NCI-H1694 (cell line): Measurements from ENCODE around the gene PWWP2A.
"Not testable (repeated sequence)": the region's sequence is repeated elsewhere in the genome, so short reads cannot be mapped to it uniquely, and the experiment has no call there.

ENCODE experiments used
- DNase-seq: peaks from one replicate; lab custom pipeline; 2025; lab: John Stamatoyannopoulos, UW

The PWWP2A gene, protein sequence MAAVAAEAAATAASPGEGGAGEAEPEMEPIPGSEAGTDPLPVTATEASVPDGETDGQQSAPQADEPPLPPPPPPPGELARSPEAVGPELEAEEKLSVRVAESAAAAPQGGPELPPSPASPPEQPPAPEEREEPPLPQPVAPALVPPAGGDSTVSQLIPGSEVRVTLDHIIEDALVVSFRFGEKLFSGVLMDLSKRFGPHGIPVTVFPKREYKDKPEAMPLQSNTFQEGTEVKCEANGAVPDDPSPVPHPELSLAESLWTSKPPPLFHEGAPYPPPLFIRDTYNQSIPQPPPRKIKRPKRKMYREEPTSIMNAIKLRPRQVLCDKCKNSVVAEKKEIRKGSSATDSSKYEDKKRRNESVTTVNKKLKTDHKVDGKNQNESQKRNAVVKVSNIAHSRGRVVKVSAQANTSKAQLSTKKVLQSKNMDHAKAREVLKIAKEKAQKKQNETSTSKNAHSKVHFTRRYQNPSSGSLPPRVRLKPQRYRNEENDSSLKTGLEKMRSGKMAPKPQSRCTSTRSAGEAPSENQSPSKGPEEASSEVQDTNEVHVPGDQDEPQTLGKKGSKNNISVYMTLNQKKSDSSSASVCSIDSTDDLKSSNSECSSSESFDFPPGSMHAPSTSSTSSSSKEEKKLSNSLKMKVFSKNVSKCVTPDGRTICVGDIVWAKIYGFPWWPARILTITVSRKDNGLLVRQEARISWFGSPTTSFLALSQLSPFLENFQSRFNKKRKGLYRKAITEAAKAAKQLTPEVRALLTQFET

GRCh38 chr5:160119142-160119904, at the start of gene PWWP2A:
PWWP2A (minus strand) TSS chr5:160119450; CDS start chr5:160119388, 62 bp downstream.
- DNase-seq = peak; percentile 99

DNA sequence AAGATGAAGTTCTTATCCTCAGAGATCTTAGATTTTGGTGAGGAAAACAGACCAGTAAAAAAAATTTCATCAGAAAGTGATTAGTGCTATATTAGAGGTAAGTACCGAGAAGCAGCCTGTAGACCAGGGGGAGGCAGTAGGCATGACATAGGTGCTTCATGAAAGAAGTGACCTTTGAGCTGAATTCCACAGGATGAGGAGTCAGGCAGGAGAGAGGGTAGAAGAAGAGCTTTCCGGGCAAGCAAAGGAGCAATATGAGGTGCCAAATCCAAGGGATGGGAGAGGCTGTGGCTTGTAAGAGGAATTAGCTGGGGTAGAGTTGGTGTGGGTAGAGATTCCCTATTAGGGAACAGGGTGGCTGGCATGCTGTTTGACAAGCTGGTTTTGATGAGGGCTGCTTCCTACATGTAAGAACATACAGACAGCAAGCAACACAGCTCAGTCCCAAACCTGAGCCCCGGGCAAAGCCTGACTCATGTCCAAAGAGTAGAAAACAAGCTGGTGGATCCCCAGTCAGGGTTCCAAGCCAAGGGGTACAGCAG, 48.4 kb upstream of the PWWP2A start:
- no peak for DNase-seq

- DNase-seq = no peak
Observed at GRCh38 chr5:160166973-160167623, 47.8 kb upstream of the PWWP2A start.

DNA sequence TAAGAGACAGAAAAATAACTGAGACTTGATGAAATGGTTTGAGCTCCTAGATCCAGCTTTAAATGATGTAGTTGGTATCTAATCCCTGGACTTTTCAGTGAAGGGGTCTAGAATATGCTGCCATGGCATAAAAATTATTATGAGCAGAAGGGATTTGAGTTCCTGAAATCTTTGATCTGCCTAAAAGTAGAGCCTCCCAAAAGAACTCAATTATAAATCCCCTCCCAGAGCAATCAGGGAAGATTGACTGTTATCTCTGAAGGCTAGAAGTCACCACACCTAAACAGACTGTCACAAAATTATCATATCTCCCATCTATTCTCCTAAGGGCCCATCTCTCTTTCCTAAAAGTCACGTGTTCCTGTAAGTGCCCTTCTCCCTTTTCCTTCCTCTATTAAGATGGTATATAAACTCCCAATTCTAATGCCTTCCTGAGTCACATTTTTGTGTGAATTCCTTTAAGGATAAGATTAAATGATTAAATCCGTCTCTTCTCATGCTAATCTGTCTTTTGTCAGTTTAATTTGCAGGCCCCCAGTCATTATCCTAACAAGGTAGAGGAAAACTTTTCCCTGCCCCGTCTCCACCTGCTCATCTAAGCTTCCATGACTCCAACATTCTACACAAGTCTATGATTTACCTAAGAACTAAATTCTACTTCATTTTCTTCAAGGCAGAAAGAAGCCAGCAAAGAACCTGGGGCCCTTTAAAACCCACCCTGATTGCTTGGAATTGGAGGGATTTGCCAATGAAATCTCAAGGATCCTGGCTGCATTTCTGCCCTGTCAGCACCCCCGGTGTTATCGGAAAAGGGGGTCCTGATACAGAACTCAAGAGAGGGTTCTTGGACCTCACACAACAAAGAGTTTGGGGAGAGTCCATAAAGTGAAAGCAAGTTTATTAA, 47.1 kb upstream of the PWWP2A start:
- DNase-seq = no peak

- peak; percentile 79 for DNase-seq
Observed at GRCh38 chr5:160165137-160166068, 46.2 kb upstream of the PWWP2A start.

DNA sequence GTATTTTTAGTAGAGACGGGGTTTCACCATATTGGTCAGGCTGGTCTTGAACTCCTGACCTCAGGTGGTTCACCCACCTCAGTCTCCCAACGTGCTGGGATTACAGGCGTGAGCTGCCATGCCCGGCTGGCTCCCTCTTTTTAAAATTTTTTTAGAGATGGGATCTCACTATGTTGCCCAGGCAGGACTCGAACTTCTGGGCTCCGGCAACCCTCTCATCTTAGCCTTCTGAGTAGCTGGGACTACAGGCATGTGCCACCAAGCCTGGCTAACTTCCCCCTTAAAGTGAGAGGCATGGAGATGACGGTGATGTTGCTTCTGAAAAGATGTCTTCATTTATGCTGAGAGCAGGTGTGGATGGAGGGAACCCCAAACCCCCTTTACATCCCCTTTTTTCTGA, 43.7 kb upstream of the PWWP2A start:
- DNase-seq = no peak

- DNase-seq = no peak
Observed at GRCh38 chr5:160161626-160162025, 42.4 kb upstream of the PWWP2A start.

DNA sequence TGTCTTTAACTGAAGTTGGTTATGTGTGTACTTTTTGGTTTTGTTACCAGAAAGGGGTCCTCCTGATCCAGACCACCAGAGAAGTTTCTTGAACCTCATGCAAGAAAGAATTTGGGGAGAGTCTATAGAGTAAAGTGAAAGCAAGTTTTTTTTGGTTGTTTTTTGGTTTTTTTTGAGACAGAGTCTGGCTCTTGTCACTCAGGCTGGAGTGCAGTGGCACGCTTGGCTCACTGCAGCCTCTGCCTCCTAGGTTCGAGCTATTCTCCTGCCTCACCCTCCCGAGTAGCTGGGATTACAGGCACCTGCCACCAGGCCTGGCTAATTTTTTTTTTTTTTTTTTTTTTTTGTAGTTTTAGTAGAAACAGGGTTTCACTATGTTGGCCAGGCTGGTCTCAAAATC, 41.6 kb upstream of the PWWP2A start:
- DNase-seq = not testable (repeated sequence)

- DNase-seq = no peak
Observed at GRCh38 chr5:160159991-160160792, 40.9 kb upstream of the PWWP2A start.

- DNase-seq = no peak
Observed at GRCh38 chr5:160158087-160158486, 38.8 kb upstream of the PWWP2A start.

DNA sequence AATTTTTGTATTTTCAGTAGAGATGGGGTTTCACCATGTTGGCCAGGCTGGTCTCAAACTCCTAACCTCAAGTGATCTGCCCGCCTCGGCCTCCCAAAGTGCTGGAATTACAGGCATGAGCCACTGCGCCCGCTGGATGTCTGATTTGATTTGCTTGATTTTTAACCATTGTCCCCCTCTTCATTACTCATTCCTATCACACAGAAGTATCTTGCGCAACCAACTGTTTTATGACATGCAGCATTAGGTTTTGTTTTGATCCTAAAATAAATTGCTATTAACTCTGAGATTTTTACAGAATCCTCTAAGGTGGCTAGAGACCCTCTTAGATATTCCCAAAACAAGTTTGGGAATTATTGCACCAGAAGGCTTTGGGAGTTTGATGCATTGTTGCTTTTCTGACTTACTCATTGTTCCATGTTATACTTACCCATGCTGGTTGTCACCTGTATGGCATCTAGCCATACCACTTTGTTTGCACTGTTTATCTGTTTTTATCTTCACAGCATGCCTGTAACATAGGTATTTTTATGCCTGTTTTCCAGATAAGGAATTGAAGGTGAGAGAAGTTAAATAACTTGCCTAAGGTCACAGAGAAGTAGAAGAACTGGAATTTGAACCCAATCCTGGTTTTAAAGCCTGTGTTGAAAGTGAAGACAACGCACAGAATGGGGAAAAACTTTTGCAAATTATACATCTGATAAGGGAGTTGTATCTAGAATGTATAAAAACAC, 35.9 kb upstream of the PWWP2A start:
- no peak for DNase-seq

GRCh38 chr5:160152901-160153300, 33.7 kb upstream of the PWWP2A start:
- DNase-seq = no peak

GRCh38 chr5:160152287-160152686, 33.0 kb upstream of the PWWP2A start:
- DNase-seq = no peak

GRCh38 chr5:160151017-160151416, 31.8 kb upstream of the PWWP2A start:
- DNase-seq = no peak

DNA sequence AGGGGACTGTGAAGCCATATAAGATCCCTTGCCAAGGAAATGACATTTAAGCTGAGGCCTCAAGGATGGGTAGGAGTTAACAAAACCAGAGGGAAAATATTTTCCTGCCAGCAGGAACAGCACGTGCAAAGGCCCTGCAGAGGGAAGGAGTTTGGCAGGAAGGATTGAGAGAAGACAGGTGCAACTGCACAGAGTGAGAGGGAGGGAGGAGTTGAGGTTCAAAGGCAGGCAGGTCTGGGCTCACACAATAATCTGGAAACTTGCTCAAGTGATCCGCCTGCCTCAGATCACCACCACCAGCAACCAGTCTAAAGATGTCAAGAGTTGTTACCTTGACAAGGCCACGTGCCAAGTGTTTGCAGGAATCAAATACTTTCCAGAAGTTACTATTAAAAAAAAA, 31.1 kb upstream of the PWWP2A start:
- DNase-seq = no peak

GRCh38 chr5:160144436-160144835, 25.2 kb upstream of the PWWP2A start:
- not testable (repeated sequence) for DNase-seq

DNA sequence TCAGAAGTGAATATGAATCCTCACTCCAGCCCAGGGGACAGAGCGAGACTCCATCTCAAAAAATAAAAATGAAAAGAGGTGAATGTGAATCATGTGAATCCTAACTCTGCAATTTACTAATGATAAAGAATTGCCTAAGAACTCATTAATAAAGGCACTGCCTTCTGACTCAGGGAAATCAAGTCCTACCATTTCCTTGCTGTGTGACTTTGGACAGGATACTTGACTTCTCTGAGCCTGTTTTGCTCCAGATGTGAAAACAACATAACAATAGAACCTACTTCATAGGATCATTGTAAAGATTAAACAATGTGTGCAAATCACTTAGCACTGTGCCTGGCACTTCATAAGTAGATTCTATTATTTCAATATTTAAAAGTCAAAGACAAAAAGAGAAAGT, 15.1 kb upstream of the PWWP2A start:
- no peak for DNase-seq

DNA sequence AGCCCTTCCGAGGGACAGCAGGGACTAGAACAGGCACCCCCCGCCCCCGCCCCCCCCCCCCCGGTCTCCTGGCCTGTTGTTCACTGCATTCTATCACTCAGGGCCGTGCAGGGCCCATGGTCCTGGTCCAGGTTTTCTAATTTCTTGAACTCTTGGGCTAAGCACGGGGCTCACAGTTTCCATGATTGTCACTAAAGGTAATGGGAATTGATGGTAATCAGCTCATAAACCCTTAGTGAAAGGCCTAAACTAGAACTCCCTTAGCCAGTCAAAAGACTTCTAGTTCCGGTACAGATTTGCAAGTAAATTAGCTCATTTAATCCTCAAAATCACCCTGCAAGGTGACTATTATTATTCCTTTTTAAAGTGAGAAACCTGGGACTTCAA, 14.7 kb upstream of the PWWP2A start:
- no peak for DNase-seq
